ENCODE results near the gene OLFML2B. TPM values are rescaled to one million over a fixed set of nuclear protein-coding genes. Genes with fewer than 3 reads are reported as not detected.

OLFML2B gene
- total RNA-seq, 1 experiment from 2014 or later: 3.4 TPM

DNA sequence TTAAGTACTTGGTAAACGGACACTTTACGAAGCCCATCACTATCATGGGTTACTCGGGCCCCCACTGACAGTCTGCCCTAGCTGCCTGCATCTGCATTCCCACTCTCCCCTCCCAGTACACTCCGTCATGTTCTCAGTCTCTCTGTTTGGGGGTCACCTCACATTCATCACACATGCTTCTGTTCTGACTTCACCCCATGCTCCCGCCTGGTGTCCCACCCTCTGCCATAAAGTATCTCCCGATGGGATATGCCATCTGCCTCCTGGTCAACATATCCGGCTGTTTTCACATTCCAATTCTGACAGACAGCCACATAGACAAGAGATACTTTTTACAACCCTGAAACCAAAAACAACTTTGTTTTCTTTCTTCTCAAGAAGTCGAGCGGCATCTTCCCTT lies 1.0 kb downstream of the OLFML2B start:
- no peak for DNase-seq (ENCODE audit: low spot score)
- no peaks in the 10 kb centered on the region for H3K36me3 ChIP-seq (ENCODE audit: insufficient read depth, low read length, poor library complexity, severe bottlenecking)
- H3K4me1 ChIP-seq (ENCODE audit: insufficient read depth, low read length, poor library complexity, severe bottlenecking): peaks cover 24% of the 10 kb centered on the region
- no TSS peak for BruUV-seq (replicated peaks)
- intact Hi-C loops (cut with micrococcal nuclease; ENCODE audit: unreplicated experiment): loop anchor here (5.0 kb wide), 1 partner anchor 230 kb away; no protein-coding TSS in a partner anchor
- CTCF ChIA-PET: interaction anchor here (0.5 kb wide), 1 partner anchor 488 kb away, joined by 3 read pairs; no protein-coding TSS in a partner anchor
- no peaks in the 10 kb centered on the region for H3K9me3 ChIP-seq (ENCODE audit: low read depth, low read length, poor library complexity, severe bottlenecking)
- H3K27me3 ChIP-seq (replicated peaks; ENCODE audit: insufficient read depth, low read depth, low read length, poor library complexity): peaks cover 5% of the 10 kb centered on the region
- no peak for TF ChIP-seq CTCF (conservative IDR thresholded peaks at IDR 0.05; ENCODE audit: low read depth, low read length)
- TF ChIP-seq EZH2 (IDR thresholded peaks at IDR 0.05; ENCODE audit: borderline replicate concordance, low read depth, low read length, poor library complexity, severe bottlenecking): no peak
- no peak overlapping the region for H3K4me3 ChIP-seq (ENCODE audit: low read depth, low read length, poor library complexity, severe bottlenecking)
- no peak overlapping the region for H3K27ac ChIP-seq (ENCODE audit: low read depth, low read length, poor library complexity, severe bottlenecking)
- POLR2A ChIA-PET (ENCODE audit: low non-redundant PET): no interaction called here

DNA sequence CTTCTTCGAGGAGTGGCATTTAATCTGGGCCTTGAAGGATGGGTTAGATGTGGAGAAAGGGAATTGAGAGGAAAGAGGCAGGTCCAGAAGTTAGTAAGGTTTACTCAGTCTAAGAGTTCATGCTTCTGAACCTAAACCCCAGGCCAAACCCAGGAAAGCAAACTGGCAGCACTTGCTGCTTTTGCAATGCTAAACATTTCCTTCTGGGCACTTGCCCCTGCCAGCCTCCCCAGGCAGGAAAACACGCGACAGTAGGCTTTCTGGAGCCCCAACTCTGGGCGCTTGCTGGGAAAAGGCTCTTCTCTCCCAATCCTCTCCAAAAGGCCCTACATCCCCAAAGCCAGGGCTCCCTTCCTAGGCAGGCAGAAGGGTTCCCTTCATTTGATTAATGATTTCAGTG lies 2.5 kb downstream of the OLFML2B start:
- no peak overlapping the region for H3K27ac ChIP-seq (ENCODE audit: low read depth, low read length, poor library complexity, severe bottlenecking)
- peaks cover 5% of the 10 kb centered on the region for H3K27me3 ChIP-seq (replicated peaks; ENCODE audit: insufficient read depth, low read depth, low read length, poor library complexity)
- no peak overlapping the region for H3K4me3 ChIP-seq (ENCODE audit: low read depth, low read length, poor library complexity, severe bottlenecking)
- intact Hi-C loops (cut with micrococcal nuclease; ENCODE audit: unreplicated experiment): loop anchor here (5.0 kb wide), 1 partner anchor 229 kb away; no protein-coding TSS in a partner anchor
- POLR2A ChIA-PET (ENCODE audit: low non-redundant PET): no interaction called here
- H3K4me1 ChIP-seq (ENCODE audit: insufficient read depth, low read length, poor library complexity, severe bottlenecking): peaks cover 24% of the 10 kb centered on the region
- H3K36me3 ChIP-seq (ENCODE audit: insufficient read depth, low read length, poor library complexity, severe bottlenecking): no peaks in the 10 kb centered on the region
- H3K9me3 ChIP-seq (ENCODE audit: low read depth, low read length, poor library complexity, severe bottlenecking): no peaks in the 10 kb centered on the region
- no peak for DNase-seq (ENCODE audit: low spot score)
- no TSS peak for BruUV-seq (replicated peaks)
- CTCF ChIA-PET: no interaction called here
- TF ChIP-seq CTCF (conservative IDR thresholded peaks at IDR 0.05; ENCODE audit: low read depth, low read length) (no peak), EZH2 (IDR thresholded peaks at IDR 0.05; ENCODE audit: borderline replicate concordance, low read depth, low read length, poor library complexity, severe bottlenecking) (no peak)

DNA sequence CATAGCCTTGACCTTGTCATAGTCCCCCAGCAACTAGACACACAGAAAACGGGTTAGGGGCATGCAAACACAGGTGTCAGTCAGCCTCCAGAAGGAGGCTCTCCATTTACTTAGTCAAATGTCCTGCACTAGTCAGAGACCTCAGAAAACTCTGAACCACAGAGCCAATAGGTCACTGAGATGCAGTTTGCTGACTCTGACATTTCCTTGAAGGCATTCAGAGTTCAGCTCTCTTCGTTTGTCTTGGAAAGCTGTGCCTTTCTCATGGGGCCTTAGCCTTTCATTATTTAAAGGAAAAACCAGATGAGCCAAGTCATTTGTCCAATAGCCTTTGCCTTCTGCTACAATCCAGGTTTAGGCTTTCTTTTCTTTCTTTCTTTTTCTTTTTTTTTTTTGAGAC lies 3.5 kb downstream of the OLFML2B start:
- no peak for DNase-seq (ENCODE audit: low spot score)
- BruUV-seq (replicated peaks): no TSS peak
- no peak overlapping the region for H3K4me3 ChIP-seq (ENCODE audit: low read depth, low read length, poor library complexity, severe bottlenecking)
- CTCF ChIA-PET: no interaction called here
- TF ChIP-seq CTCF (conservative IDR thresholded peaks at IDR 0.05; ENCODE audit: low read depth, low read length) (no peak), EZH2 (IDR thresholded peaks at IDR 0.05; ENCODE audit: borderline replicate concordance, low read depth, low read length, poor library complexity, severe bottlenecking) (no peak)
- POLR2A ChIA-PET (ENCODE audit: low non-redundant PET): interaction anchor here (0.7 kb wide), 1 partner anchor 111 kb away, joined by 3 read pairs; no protein-coding TSS in a partner anchor
- H3K9me3 ChIP-seq (ENCODE audit: low read depth, low read length, poor library complexity, severe bottlenecking): no peaks in the 10 kb centered on the region
- H3K4me1 ChIP-seq (ENCODE audit: insufficient read depth, low read length, poor library complexity, severe bottlenecking): peaks cover 24% of the 10 kb centered on the region
- no peaks in the 10 kb centered on the region for H3K36me3 ChIP-seq (ENCODE audit: insufficient read depth, low read length, poor library complexity, severe bottlenecking)
- intact Hi-C loops (cut with micrococcal nuclease; ENCODE audit: unreplicated experiment): loop anchor here (5.0 kb wide), 1 partner anchor 228 kb away; no protein-coding TSS in a partner anchor
- no peak overlapping the region for H3K27ac ChIP-seq (ENCODE audit: low read depth, low read length, poor library complexity, severe bottlenecking)
- peaks cover 9% of the 10 kb centered on the region for H3K27me3 ChIP-seq (replicated peaks; ENCODE audit: insufficient read depth, low read depth, low read length, poor library complexity)
